Jurkat, Clone E6-1 (cell line): ENCODE results near the gene RNU2-1.
"Not testable (repeated sequence)": the region's sequence is repeated elsewhere in the genome, so short reads cannot be mapped to it uniquely, and the experiment has no call there.

Experiments used
- DNase-seq: peaks from one replicate; pipeline ENCODE4 v3.0.0-alpha.2; 2011; ENCODE audit warnings: low read depth, low spot score
- H3K4me3 ChIP-seq: 2 replicates; pipeline ENCODE4 v1.5.1; 2011; ENCODE audit warnings: mild to moderate bottlenecking, low read length, control low read depth, moderate library complexity

RNU2-1 gene

GRCh38 chr17:43217614-43218087 lies 16.1 kb downstream of the RNU2-1 start:
- no peak overlapping the region for H3K4me3 ChIP-seq
- DNase-seq, result peak; percentile 33

- no peak overlapping the region for H3K4me3 ChIP-seq
Observed at GRCh38 chr17:43216762-43217613, 16.8 kb downstream of the RNU2-1 start.

GRCh38 chr17:43216369-43216761 lies 17.4 kb downstream of the RNU2-1 start:
- DNase-seq, result no peak
- H3K4me3 ChIP-seq, result no peak overlapping the region

More at GRCh38 chr17:43216762-43217613, 16.8 kb downstream of the RNU2-1 start:
- DNase-seq, result no peak

GRCh38 chr17:43215341-43215740 lies 18.4 kb downstream of the RNU2-1 start:
- no peak for DNase-seq

GRCh38 chr17:43213545-43213944 lies 20.2 kb downstream of the RNU2-1 start:
- no peak for DNase-seq
- H3K4me3 ChIP-seq, result no peak overlapping the region

More at GRCh38 chr17:43215341-43215740, 18.4 kb downstream of the RNU2-1 start:
- H3K4me3 ChIP-seq, result no peak overlapping the region

- DNase-seq, result peak; percentile 64
- peak overlapping the region; percentile 75 for H3K4me3 ChIP-seq
Observed at GRCh38 chr17:43212641-43213490, 20.9 kb downstream of the RNU2-1 start.

- H3K4me3 ChIP-seq, result peak within 1 kb of the TSS; percentile 75
- DNase-seq, result peak; percentile 66
Observed at GRCh38 chr17:43211480-43212402, 22.0 kb downstream of the RNU2-1 start, which contains the start of gene TMEM106A. Gene TMEM106A (plus strand): TSS chr17:43211875. CDS start chr17:43213042, 1,167 bp downstream.

- DNase-seq, result no peak
- peak overlapping the region; percentile 75 for H3K4me3 ChIP-seq
Observed at GRCh38 chr17:43211123-43211479, 22.7 kb downstream of the RNU2-1 start.

GRCh38 chr17:43210576-43210975 lies 23.2 kb downstream of the RNU2-1 start:
- peak overlapping the region; percentile 75 for H3K4me3 ChIP-seq
- DNase-seq, result no peak

GRCh38 chr17:43203013-43203412 lies 30.8 kb downstream of the RNU2-1 start:
- DNase-seq, H3K4me3 ChIP-seq: not testable (repeated sequence)

- DNase-seq, result peak; percentile 32
- H3K4me3 ChIP-seq, result no peak overlapping the region
Observed at GRCh38 chr17:43200127-43200526, 33.6 kb downstream of the RNU2-1 start.

- no peak overlapping the region for H3K4me3 ChIP-seq
- DNase-seq, result no peak
Observed at GRCh38 chr17:43199633-43200032, 34.1 kb downstream of the RNU2-1 start.

GRCh38 chr17:43193251-43193650 lies 40.5 kb downstream of the RNU2-1 start:
- no peak for DNase-seq
- no peak overlapping the region for H3K4me3 ChIP-seq

- DNase-seq, H3K4me3 ChIP-seq: not testable (repeated sequence)
Observed at GRCh38 chr17:43186656-43187055, 47.1 kb downstream of the RNU2-1 start.

- DNase-seq, result no peak
- no peak overlapping the region for H3K4me3 ChIP-seq
Observed at GRCh38 chr17:43183921-43184320, 49.9 kb downstream of the RNU2-1 start.
